ENCODE results near the gene UBL7. TPM values are rescaled to one million over a fixed set of nuclear protein-coding genes. Genes with fewer than 3 reads are reported as not detected.

UBL7 gene
- total RNA-seq, 6 experiments from 2014 or later: 50.9 to 68.0 (median 60.1) TPM

GRCh38 chr15:74418575-74419338 is 42.2 kb downstream of the UBL7 start:
- peak overlapping the region; percentile 80 for H3K27ac Mint-ChIP-seq
- H3K9me3 Mint-ChIP-seq: no peaks in the 10 kb centered on the region
- peaks cover 23% of the 10 kb centered on the region for H3K36me3 Mint-ChIP-seq (ENCODE audit: low read depth)
- H3K4me3 Mint-ChIP-seq: no peak overlapping the region; the same call in 1 of the 2 replicates
- H3K27me3 Mint-ChIP-seq (ENCODE audit: insufficient read depth): peaks cover 2% of the 10 kb centered on the region
- peaks cover 99% of the 10 kb centered on the region for H3K4me1 Mint-ChIP-seq (ENCODE audit: low read depth)
- TF ChIP-seq CTCF (IDR thresholded peaks at IDR 0.05): no peak
- no peak for DNase-seq

- Mint-ChIP-seq H3K9me3 (no peaks in the 10 kb centered on the region), H3K27me3 (ENCODE audit: insufficient read depth) (peaks cover 5% of the 10 kb centered on the region), H3K4me1 (ENCODE audit: low read depth) (peaks cover 97% of the 10 kb centered on the region), H3K27ac (peak overlapping the region; percentile 80), H3K4me3 (peak overlapping the region; percentile 75), H3K36me3 (ENCODE audit: low read depth) (peaks cover 31% of the 10 kb centered on the region)
- DNase-seq: no peak
- no peak for TF ChIP-seq CTCF (IDR thresholded peaks at IDR 0.05)
Observed at GRCh38 chr15:74417670-74418069, 43.3 kb downstream of the UBL7 start.

GRCh38 chr15:74417225-74417624 is 43.7 kb downstream of the UBL7 start:
- H3K27ac Mint-ChIP-seq: peak overlapping the region; percentile 80
- H3K4me3 Mint-ChIP-seq: peak overlapping the region; percentile 75
- peaks cover 95% of the 10 kb centered on the region for H3K4me1 Mint-ChIP-seq (ENCODE audit: low read depth)
- no peaks in the 10 kb centered on the region for H3K9me3 Mint-ChIP-seq
- peak; percentile 82 for DNase-seq
- no peak for TF ChIP-seq CTCF (IDR thresholded peaks at IDR 0.05)
- H3K27me3 Mint-ChIP-seq (ENCODE audit: insufficient read depth): peaks cover 5% of the 10 kb centered on the region
- peaks cover 33% of the 10 kb centered on the region for H3K36me3 Mint-ChIP-seq (ENCODE audit: low read depth)

- Mint-ChIP-seq H3K9me3 (no peaks in the 10 kb centered on the region), H3K27me3 (ENCODE audit: insufficient read depth) (peaks cover 5% of the 10 kb centered on the region), H3K4me3 (peak overlapping the region; percentile 12; the same call in 1 of the 2 replicates), H3K27ac (peak overlapping the region; percentile 80), H3K36me3 (ENCODE audit: low read depth) (peaks cover 38% of the 10 kb centered on the region), H3K4me1 (ENCODE audit: low read depth) (peaks cover 90% of the 10 kb centered on the region)
- no peak for DNase-seq
- TF ChIP-seq CTCF (IDR thresholded peaks at IDR 0.05): no peak
Observed at GRCh38 chr15:74415966-74416916, 44.7 kb downstream of the UBL7 start.

- H3K27ac Mint-ChIP-seq: peak overlapping the region; percentile 80
- H3K4me1 Mint-ChIP-seq (ENCODE audit: low read depth): peaks cover 76% of the 10 kb centered on the region
- peaks cover 38% of the 10 kb centered on the region for H3K36me3 Mint-ChIP-seq (ENCODE audit: low read depth)
- peaks cover 5% of the 10 kb centered on the region for H3K27me3 Mint-ChIP-seq (ENCODE audit: insufficient read depth)
- H3K4me3 Mint-ChIP-seq: no peak overlapping the region; the same call in 1 of the 2 replicates
- H3K9me3 Mint-ChIP-seq: no peaks in the 10 kb centered on the region
- no peak for TF ChIP-seq CTCF (IDR thresholded peaks at IDR 0.05)
- DNase-seq: no peak
Observed at GRCh38 chr15:74414603-74415338, 46.2 kb downstream of the UBL7 start.
